GM19372 (cell line): ENCODE results near the gene CCDC197.

Source experiments
- ATAC-seq: cut with Tn5 transposase; IDR thresholded peaks from one replicate; pipeline ENCODE4 v1.9.1; 2021; ENCODE audit warnings: mild to moderate bottlenecking, low read depth, moderate library complexity; ENCODE audit not compliant: unreplicated experiment

Gene CCDC197

DNA sequence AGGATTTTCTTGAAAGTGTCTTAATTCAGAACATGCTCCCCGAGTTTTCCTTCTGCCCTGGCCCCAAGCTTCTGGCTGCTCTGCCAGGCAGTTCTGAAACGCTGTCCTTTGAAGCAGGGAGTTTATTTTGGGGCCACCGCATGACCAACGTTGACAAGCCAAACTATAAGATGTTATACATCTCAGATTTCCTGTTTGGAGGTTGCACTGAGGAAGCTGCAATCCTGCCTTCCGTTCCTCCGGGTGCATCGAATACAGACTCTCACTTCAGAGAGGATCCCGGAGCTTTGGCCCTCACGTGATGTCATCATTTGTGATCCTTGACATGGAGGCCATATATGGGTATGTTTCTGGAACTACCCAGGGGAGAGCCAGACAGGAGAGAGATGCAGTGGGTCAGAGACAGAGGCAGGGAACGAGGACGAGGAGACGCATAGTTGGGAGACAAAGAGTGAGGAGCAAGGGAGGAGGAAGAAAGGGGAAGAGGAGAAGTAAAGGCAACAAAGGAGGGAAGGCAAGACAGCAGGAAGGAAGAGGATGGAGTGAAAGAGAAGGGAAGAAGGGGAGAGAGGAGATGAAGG, 20.5 kb upstream of the CCDC197 start, which contains the start of gene ASB2:
TSS of gene ASB2 (minus strand) at position 94 of the 581 bp plus-strand sequence. CDS start 12,031 bp downstream, outside the sequence.
- ATAC-seq, result peak; percentile 3

GRCh38 chr14:93977171-93977570, 19.9 kb upstream of the CCDC197 start:
- ATAC-seq, result no peak

- peak; percentile 63 for ATAC-seq
Measured at GRCh38 chr14:93977790-93978581, 19.1 kb upstream of the CCDC197 start.

DNA sequence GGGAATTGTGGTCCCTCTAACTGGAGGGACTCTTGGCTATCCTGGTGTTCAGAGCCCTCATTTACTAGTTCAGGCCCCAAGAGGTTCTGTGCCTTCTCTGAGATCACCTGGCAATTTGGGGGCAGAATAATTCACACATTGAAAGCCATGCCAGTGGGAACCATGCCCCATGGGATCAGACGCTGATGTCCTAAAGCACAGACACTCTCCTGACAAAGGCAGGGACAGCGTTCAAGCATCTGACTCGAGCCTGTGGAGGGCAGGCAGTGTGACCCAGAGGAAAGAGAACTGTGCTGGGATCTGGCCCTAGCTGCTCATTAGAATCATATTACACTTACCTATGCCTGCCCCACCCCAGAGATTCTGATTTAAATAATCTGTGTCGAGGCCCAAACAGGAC, 18.4 kb upstream of the CCDC197 start:
- ATAC-seq, result peak; percentile 1

DNA sequence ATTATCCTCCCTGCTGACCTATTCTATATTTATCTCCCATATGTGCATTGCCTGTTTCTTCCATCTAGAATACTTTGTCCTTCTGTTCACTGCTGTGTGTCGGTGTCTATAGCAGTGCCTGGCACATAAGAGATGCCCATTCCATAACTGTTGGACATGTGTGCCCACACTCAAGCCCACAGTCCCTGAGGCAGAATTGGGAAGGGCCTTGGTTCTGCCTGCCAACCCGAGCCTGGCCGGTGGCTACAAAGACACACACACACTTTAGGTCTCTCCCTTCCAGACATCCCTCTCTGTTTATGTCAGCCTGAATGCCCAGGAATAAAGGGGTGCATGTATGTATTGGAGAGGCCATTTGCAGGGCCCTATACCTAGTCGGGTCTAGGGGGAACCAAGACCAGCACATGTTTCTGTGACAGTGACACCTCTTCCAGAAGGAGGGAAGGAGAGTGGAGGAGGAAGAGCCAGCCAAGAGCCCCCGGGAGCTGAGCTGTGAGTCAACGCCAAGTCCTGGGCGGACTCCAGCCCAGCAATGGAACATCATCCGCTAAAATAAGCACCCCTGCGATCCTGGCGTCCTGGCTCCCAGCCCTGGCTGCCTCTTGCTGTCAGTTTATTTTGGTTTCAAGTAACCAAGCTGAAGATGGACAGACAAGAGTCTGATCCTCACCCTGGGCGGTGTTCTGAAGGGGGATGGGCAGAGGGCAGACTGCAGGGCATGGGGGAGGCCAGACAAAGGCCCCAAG, 16.5 kb upstream of the CCDC197 start:
- ATAC-seq, result no peak

DNA sequence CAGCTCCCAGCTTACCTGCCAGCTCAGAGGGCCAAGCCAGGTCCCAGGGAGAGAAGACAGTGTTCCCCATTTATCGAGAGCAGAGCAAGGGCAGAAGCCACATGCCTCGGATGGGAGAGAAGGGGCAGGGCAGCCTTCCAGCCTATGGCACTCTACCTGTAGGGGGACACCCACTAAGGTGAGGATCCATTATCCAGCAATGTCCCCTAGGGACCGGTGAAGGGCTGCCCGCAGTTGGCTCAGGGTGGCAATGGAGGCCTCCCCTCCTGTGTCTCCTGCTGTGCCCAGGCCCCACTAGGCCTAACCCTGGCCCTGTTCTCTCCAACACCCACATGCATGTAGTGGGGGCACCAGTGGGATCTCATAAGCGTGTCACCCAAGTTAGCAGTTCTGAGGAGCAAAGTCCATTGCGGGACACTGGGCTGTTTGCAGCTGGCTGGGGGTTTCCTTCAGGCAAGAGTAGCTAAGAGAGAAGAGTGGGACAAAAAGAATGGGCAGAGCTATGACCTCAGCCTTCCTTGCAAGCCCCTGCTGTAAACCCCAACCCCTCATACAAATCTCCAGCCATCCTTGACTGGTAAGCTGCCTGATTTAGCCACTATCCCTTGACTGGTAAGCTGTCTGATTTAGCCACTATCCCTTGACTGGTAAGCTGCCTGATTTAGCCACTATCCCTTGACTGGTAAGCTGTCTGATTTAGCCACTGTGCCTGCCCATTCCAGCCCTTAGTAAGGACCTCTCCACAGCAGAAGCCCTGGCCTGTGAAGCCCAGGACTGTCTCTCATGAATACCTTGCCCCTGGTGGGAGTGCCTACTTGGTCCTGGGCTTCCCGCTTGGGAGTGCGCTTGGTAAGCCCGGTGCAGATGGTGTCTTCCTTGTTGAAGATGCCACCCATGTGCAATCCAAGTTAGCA, 15.5 kb upstream of the CCDC197 start:
- ATAC-seq, result no peak

DNA sequence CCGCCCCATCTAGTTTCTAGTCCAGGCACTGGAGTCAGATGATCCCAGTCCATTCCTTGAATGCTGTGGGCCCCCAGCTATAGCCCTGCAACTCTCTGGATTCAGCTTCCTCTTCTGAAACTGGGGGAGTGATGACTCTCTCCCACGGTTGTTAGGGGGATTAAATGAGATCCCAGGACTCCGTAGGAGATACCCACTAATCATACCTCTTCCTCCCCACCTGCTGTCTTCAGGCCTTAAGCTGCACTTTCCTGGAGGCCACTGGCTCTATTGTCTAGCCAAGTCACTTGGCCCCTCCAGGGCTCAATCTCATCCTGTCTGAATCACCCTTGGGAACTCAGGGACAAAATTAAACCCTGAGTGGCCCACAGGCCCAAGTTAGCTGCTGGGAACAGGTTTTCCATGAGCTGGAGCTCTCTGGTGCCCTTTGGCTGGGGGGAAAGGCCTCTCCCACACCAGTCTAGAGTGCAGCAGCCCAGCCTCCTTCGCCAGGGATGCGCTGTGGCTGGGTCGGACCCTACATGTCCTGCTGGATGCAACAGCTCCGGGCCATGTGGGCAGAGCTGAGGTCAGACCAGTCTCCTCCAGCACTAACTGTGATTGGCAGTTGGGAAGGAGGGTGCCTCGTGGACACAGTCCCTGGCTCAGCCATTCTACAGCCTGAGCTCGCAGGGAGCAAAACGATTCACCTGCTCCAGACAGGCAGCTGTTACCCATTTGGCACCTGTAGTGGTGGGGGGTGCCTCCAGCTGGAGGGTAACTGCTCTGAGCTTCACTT, 14.7 kb upstream of the CCDC197 start:
- ATAC-seq, result no peak

DNA sequence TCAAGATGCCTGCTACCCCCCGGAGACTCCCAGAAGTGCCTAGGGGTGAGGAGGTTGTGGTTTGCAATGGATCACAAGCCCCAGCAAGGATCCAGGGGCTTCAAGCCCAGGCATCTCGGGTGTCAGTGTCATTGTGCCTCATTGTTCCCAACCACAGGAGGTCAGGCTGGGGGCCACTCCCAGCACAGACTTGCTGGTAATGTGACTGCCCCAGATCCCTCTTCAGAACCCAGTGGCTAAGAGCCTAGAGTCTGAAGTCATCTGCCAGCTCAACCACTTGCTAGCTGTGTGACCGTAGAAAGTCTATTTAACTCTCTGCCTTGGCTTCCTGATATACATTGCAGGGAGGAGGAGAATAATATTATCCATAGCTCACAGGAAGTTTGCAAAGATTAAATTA, 13.0 kb upstream of the CCDC197 start:
- no peak for ATAC-seq

GRCh38 chr14:93984987-93985410, 12.1 kb upstream of the CCDC197 start:
- ATAC-seq, result no peak

GRCh38 chr14:93986955-93987354, 10.1 kb upstream of the CCDC197 start:
- no peak for ATAC-seq

DNA sequence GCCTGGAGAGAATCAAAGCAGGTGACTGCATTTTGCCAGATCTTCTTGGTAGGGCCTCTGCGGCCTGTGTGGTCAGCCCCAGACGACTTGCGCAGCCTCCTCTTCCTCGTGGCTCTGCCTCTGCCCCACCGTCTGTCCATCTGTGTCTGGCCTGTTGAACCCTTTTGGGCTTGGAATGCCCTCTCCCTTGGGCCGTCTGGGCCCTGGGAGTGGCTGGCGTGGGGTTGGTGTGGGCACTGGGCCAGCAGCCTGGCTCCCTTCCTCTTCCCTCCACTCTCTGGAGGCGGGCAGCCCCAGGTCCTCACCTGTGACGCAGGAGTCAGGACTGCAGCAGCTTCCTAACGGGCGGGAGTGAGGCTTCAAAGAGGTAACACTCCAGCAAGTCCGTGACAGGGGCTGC, 9.7 kb upstream of the CCDC197 start:
- no peak for ATAC-seq

- ATAC-seq, result no peak
Measured at GRCh38 chr14:93987815-93988476, 9.2 kb upstream of the CCDC197 start.

GRCh38 chr14:93989939-93990338, 7.2 kb upstream of the CCDC197 start:
- ATAC-seq, result peak; percentile 58

DNA sequence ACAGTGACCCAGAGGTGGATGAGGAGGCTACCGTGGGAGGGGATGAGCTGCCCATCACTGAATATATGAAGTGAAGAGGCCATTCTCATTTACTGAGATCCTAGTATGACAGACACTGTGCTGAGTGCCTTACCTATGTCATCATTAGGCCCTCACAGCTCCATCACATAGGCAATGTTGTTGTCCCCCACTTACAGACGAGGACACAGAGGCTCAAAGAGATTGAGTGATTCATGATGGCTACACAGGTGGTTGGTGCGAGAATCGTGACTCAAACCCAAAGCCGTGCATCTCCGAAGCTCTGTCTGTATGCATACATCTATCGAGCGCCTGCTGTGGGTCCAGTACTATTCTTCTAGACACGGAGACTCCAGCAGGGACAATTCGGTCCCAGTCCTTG, 5.9 kb upstream of the CCDC197 start:
- ATAC-seq, result no peak

DNA sequence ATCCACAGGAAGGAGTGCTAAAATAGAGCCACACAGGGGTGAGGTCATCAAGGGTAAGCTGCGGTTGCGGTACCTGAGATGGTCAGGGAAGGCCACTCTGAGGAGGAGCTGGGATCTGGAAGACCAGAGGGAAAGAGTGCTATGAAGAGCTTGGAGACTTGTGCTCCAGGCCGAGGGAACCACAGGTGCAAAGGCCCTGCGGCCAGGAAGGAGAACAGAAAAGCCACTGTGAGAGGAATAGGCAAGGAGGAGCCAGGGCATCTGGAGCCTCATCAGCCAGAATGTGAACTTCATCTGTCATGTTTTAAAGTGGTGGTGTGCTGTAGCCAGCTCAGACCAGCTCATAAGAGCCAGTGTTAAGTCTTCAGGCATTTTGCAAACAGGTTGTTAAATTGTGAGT, 5.5 kb upstream of the CCDC197 start:
- ATAC-seq, result no peak

DNA sequence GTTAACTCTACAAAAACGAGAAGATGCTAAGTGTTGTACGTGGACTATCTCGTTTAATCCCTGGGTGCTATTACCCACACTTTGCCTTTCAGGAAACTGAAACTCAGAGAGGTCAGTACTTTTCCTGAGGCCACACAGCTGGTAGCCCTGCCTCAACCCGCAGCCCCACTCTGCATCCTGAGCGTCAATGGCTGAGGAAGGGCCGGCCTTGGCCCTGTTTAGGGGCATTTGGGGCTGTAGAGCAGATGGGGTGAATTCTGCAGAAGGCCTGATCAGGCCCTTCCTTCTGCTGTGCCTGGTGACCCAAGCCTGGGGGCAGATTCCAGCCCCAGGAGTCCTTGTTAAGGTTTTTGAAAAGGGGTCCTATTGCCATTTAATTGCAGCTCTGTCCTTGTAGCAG, 3.7 kb upstream of the CCDC197 start:
- ATAC-seq, result no peak

DNA sequence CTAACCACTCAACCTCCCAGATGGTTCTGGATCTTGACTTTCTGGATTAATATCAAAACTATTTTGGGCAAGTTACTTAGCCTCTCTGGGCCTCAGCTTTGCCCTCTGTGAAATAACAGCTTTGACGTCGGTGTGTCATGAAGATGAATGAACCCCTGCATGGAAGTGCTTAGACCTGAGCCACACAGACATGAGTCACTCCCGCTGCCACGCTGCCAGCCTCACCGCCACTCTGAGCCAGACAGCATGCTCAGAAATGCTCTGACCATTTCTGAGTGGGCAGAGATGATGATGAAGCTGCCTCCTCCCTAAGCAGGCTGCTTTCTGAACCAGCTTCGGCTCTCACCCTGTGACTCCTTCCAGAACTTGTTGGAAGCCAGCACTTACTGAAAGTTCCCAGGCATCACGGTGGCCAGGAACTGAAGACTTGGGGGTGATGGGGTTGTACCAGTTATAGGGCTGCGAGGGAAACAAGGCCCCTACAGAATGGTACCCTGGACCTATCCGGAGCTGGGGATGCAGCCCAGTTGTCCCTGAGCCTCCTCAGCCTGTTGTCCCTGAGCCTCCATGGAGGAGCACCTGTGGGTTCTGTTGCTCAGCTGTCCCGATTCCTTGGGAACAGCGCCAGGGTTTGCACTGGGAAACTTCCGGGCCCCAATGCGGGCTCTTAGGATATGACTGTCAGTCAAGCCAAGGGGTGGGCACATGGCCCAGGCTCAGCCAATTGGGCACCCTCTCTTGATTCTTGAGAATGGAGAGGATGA, 2.0 kb upstream of the CCDC197 start:
- no peak for ATAC-seq

- no peak for ATAC-seq
Measured at GRCh38 chr14:93996130-93996695, 888 bp upstream of the CCDC197 start.
